Measurements from ENCODE around the gene WBP2. TPM values are rescaled to one million over a fixed set of nuclear protein-coding genes. Genes with fewer than 3 reads are reported as not detected.
A peak's percentile ranks its signal among the peaks of the same experiment; 100 is the strongest.

WBP2 gene
- total and polyA plus RNA-seq, 2 of the 13 experiments (the other 11 are each of a cell fraction or from before 2014, with no cell fraction given), result 29.2 to 29.5 TPM

DNA sequence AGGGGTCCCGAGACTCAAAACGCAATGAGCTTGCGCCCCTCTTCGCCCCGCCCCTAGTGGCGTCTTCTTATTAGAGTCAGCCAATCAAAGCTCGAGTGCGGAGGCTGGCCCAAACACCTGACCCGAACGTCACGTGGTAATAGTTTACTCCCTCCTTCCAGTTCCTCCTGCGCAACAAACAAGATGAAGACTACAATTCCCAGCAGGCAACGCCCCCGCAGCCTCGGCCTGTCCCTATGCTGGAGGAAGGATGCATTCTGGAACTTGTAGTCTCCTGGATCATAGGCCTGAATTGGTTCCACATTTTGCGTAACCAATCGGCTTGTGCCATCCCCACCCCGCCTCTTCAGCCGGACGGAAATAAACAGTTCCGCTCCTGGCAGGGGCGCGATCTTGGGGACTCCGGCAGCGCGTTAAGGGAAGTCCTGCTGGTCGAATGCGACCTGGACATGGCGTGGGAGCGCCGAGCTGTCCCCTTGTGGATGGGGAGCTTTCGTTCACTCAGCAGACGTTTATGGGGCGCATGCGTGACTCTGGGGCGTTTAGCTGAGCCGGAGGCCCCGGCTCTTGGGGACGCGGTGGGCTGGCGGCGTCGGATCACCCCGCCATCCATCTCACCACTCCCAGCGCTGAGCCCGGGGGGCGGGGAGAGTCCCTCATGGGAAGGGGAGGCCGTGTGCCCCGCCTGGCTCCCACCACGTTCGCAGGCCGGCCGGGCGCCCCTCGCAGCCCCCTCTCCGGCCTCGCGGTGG, at the start of gene WBP2 (continued):
- TF ChIP-seq, protein P1, sequence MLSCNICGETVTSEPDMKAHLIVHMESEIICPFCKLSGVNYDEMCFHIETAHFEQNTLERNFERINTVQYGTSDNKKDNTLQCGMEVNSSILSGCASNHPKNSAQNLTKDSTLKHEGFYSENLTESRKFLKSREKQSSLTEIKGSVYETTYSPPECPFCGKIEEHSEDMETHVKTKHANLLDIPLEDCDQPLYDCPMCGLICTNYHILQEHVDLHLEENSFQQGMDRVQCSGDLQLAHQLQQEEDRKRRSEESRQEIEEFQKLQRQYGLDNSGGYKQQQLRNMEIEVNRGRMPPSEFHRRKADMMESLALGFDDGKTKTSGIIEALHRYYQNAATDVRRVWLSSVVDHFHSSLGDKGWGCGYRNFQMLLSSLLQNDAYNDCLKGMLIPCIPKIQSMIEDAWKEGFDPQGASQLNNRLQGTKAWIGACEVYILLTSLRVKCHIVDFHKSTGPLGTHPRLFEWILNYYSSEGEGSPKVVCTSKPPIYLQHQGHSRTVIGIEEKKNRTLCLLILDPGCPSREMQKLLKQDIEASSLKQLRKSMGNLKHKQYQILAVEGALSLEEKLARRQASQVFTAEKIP (CRISPR knock-in tag; IDR thresholded peaks at IDR 0.05; ENCODE audit: borderline replicate concordance), result no peak
- TF ChIP-seq, protein P2, sequence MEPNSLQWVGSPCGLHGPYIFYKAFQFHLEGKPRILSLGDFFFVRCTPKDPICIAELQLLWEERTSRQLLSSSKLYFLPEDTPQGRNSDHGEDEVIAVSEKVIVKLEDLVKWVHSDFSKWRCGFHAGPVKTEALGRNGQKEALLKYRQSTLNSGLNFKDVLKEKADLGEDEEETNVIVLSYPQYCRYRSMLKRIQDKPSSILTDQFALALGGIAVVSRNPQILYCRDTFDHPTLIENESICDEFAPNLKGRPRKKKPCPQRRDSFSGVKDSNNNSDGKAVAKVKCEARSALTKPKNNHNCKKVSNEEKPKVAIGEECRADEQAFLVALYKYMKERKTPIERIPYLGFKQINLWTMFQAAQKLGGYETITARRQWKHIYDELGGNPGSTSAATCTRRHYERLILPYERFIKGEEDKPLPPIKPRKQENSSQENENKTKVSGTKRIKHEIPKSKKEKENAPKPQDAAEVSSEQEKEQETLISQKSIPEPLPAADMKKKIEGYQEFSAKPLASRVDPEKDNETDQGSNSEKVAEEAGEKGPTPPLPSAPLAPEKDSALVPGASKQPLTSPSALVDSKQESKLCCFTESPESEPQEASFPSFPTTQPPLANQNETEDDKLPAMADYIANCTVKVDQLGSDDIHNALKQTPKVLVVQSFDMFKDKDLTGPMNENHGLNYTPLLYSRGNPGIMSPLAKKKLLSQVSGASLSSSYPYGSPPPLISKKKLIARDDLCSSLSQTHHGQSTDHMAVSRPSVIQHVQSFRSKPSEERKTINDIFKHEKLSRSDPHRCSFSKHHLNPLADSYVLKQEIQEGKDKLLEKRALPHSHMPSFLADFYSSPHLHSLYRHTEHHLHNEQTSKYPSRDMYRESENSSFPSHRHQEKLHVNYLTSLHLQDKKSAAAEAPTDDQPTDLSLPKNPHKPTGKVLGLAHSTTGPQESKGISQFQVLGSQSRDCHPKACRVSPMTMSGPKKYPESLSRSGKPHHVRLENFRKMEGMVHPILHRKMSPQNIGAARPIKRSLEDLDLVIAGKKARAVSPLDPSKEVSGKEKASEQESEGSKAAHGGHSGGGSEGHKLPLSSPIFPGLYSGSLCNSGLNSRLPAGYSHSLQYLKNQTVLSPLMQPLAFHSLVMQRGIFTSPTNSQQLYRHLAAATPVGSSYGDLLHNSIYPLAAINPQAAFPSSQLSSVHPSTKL (CRISPR knock-in tag; IDR thresholded peaks at IDR 0.05), result peak; percentile 63
- TF ChIP-seq ZNF274 (CRISPR knock-in tag; IDR thresholded peaks at IDR 0.05), result peak; percentile 79; the same call in 1 of the 2 replicates
- peak; percentile 92 for TF ChIP-seq NFYC (CRISPR knock-in tag; IDR thresholded peaks at IDR 0.05)
- no peak for TF ChIP-seq PLRG1 (conservative IDR thresholded peaks at IDR 0.05)
- TF ChIP-seq AGO2 (optimal IDR thresholded peaks at IDR 0.05; ENCODE audit: low read depth, low read length), result peak; percentile 97
- no peak for TF ChIP-seq SNRNP70 (IDR thresholded peaks at IDR 0.05; ENCODE audit: low read depth, low read length)
- TF ChIP-seq MEIS1 (CRISPR knock-in tag; IDR thresholded peaks at IDR 0.05; ENCODE audit: borderline replicate concordance), result peak; percentile 96
- TF ChIP-seq ESRRA (CRISPR knock-in tag; IDR thresholded peaks at IDR 0.05; ENCODE audit: low read depth), result no peak
- no peak for TF ChIP-seq ONECUT2 (CRISPR knock-in tag; IDR thresholded peaks at IDR 0.05)
- TF ChIP-seq SP5 (CRISPR knock-in tag; IDR thresholded peaks at IDR 0.05; ENCODE audit: borderline replicate concordance, low read depth), result no peak; the same call in 1 of the 2 replicates
- TF ChIP-seq ZNF768 (CRISPR knock-in tag; IDR thresholded peaks at IDR 0.05), result peak; percentile 69
- peak; percentile 75; the same call in 1 of the 2 replicates for TF ChIP-seq ZNF746 (CRISPR knock-in tag; IDR thresholded peaks at IDR 0.05)
- TF ChIP-seq, protein P3, sequence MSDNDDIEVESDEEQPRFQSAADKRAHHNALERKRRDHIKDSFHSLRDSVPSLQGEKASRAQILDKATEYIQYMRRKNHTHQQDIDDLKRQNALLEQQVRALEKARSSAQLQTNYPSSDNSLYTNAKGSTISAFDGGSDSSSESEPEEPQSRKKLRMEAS (IDR thresholded peaks at IDR 0.05), result peak; percentile 85
- no peak for TF ChIP-seq ZNF101 (CRISPR knock-in tag; IDR thresholded peaks at IDR 0.05; ENCODE audit: borderline replicate concordance, low read depth)
- TF ChIP-seq, protein P4, sequence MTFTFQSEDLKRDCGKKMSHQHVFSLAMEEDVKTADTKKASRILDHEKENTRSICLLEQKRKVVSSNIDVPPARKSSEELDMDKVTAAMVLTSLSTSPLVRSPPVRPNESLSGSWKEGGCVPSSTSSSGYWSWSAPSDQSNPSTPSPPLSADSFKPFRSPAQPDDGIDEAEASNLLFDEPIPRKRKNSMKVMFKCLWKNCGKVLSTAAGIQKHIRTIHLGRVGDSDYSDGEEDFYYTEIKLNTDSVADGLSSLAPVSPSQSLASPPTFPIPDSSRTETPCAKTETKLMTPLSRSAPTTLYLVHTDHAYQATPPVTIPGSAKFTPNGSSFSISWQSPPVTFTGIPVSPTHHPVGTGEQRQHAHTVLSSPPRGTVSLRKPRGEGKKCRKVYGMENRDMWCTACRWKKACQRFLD (CRISPR knock-in tag; IDR thresholded peaks at IDR 0.05; ENCODE audit: borderline replicate concordance), result peak; percentile 42; the same call in 1 of the 2 replicates
- no peak for TF ChIP-seq ZSCAN22 (CRISPR knock-in tag; IDR thresholded peaks at IDR 0.05)
- TF ChIP-seq ZNF619 (CRISPR knock-in tag; IDR thresholded peaks at IDR 0.05), result 0 out of 2 replicates have a peak, but pooled peaks have one; percentile 70
- peak; percentile 44; the same call in 1 of the 2 replicates for TF ChIP-seq ZNF777 (CRISPR knock-in tag; IDR thresholded peaks at IDR 0.05)
- peak; percentile 79 for TF ChIP-seq ZKSCAN8 (CRISPR knock-in tag; IDR thresholded peaks at IDR 0.05; ENCODE audit: borderline replicate concordance)
- TF ChIP-seq ZNF292 (CRISPR knock-in tag; IDR thresholded peaks at IDR 0.05; ENCODE audit: borderline replicate concordance, low read depth), result no peak
- TF ChIP-seq ZBTB7A (CRISPR knock-in tag; IDR thresholded peaks at IDR 0.05), result peak; percentile 87; the same call in 1 of the 2 replicates
- TF ChIP-seq SOX5 (CRISPR knock-in tag; IDR thresholded peaks at IDR 0.05; ENCODE audit: borderline replicate concordance), result peak; percentile 46; the same call in 1 of the 2 replicates
- no peak for TF ChIP-seq PAX8 (CRISPR knock-in tag; IDR thresholded peaks at IDR 0.05; ENCODE audit: borderline replicate concordance)

All from HepG2 (cell line).